Activated naive CD8-positive, alpha-beta T cell (primary cell): ENCODE data around the gene LRRC34.

ENCODE experiments used
- H3K27ac Mint-ChIP-seq: one replicate; pipeline ENCODE4 v1.8.0; 2021; ENCODE audit warnings: mixed read lengths
- H3K27me3 Mint-ChIP-seq: one replicate; pipeline ENCODE4 v1.8.0; 2021; ENCODE audit warnings: mixed read lengths
- H3K36me3 Mint-ChIP-seq: one replicate; pipeline ENCODE4 v1.8.0; 2021; ENCODE audit warnings: mixed read lengths
- H3K4me1 Mint-ChIP-seq: one replicate; pipeline ENCODE4 v1.8.0; 2021; ENCODE audit warnings: low read depth, mixed read lengths
- H3K4me3 Mint-ChIP-seq: one replicate; pipeline ENCODE4 v1.8.0; 2021; ENCODE audit warnings: mild to moderate bottlenecking, mixed read lengths
- H3K9me3 Mint-ChIP-seq: one replicate; pipeline ENCODE4 v1.8.0; 2021; ENCODE audit warnings: low read depth, mixed read lengths

Gene LRRC34

DNA sequence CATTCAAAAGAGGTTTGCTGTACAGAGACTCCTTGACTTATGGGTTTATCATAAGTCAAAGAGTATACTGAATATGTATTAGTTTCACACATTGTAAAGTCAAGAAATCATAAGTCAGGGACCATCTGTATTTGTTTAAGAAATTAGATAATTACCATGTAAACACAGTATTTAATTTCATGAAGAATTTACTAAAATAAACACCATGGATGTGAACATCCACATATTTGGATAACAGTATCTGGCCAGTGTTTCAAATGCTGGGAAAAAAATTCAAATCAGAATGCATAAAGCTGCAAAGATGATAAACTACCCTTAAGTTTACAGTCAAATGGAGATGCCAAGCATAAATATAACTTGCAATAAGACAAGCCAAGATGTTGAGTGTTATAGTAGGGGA, 22.5 kb downstream of the LRRC34 start:
- Mint-ChIP-seq H3K9me3 (no peaks in the 10 kb centered on the region), H3K27ac (no peak overlapping the region), H3K4me3 (no peak overlapping the region), H3K4me1 (peaks cover 5% of the 10 kb centered on the region), H3K27me3 (no peaks in the 10 kb centered on the region), H3K36me3 (peaks cover 11% of the 10 kb centered on the region)

DNA sequence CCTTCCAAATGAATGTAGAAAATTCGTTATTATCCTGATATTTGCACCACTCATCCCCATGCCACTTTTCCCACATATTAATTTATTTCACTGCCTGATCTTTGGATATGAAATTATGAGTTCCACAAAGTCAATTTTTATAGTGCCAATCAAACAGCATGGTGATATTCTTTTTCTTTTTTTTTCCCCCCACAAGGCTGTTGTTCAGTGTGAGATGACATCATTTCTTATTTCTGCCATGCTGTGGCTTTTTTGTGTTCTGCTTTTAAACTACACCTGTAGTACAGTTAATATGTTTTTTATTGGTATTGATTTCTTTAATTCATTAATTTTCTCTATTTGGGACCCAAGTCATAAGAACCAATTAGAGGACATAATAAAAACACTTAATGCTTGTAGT, 24.9 kb downstream of the LRRC34 start:
- H3K9me3 Mint-ChIP-seq: no peaks in the 10 kb centered on the region
- no peaks in the 10 kb centered on the region for H3K27me3 Mint-ChIP-seq
- H3K4me1 Mint-ChIP-seq: peaks cover 5% of the 10 kb centered on the region
- H3K36me3 Mint-ChIP-seq: peaks cover 11% of the 10 kb centered on the region
- no peak overlapping the region for H3K4me3 Mint-ChIP-seq
- H3K27ac Mint-ChIP-seq: no peak overlapping the region

DNA sequence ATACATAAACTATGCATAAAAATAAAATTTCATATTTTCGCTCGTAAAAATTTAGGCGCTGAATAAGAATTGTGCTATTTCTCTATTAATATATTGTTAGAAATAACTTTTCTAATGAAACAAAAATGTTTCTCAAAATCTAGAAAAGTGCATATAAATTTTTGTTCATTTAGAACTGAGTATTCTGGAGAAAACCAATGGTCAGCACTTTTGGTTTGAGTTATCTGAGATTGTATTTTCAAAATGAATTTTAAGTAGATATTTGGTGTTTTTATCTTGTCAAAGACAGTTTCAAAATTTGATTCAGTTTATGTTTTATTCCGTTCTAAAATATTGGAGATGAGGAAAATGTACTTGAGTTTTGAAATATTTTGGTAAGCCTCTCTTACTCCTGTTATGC, 25.6 kb downstream of the LRRC34 start:
- Mint-ChIP-seq H3K9me3 (no peaks in the 10 kb centered on the region), H3K27ac (no peak overlapping the region), H3K4me3 (no peak overlapping the region), H3K4me1 (peaks cover 5% of the 10 kb centered on the region), H3K36me3 (peaks cover 8% of the 10 kb centered on the region), H3K27me3 (no peaks in the 10 kb centered on the region)

DNA sequence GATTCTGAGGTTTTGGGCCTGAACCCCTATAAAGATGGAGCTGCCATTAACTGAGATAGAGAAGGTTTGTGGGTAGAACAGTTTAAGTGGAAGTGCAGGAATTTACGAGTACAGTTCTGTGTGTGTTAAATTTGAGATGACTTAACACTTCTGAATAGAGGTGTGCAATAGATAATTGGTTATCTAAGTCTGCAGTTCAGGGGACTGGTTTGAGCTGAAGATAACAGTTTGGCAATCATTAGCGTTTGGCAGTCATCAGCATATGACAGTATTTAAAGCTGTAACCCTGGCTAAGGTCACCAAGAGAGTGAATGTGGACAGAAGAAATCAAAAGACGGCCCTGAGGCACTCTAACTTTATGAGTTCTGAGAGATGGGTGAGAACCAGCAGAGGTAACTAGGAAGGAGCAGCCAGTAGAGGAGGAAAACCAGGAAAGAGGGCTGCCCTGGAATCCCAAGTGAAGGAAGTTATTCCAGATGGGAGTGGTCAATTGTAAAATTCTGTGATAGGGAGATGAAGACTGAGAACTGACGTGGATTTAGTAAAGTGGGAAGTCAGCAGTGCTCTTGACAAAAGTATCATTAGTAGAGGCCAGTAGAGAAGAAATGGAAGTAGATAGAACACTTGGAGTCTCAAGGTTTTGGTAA, 31.4 kb downstream of the LRRC34 start:
- Mint-ChIP-seq H3K27me3 (no peaks in the 10 kb centered on the region), H3K4me3 (no peak overlapping the region), H3K4me1 (peaks cover 39% of the 10 kb centered on the region), H3K27ac (no peak overlapping the region), H3K9me3 (no peaks in the 10 kb centered on the region), H3K36me3 (peaks cover 24% of the 10 kb centered on the region)

DNA sequence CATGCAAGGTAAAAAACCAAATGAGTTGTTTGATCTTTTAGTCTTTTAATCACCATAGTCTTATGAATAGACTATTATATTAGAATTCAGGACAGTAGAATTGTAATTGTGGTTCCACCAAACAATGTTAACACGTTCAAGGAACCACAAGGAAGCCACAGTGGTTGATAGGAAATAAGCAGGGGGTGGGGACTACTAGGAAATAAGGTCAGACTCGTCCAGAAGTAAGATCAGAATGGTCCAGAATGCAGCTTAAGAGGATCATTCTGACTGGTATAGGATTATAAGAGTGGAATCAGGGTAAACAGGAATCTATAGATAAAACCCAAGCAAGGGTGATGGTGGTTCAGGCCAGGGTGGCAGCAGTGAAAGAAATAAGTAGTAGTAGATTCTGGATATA, 32.0 kb downstream of the LRRC34 start:
- no peak overlapping the region for H3K4me3 Mint-ChIP-seq
- H3K27me3 Mint-ChIP-seq: no peaks in the 10 kb centered on the region
- peaks cover 44% of the 10 kb centered on the region for H3K4me1 Mint-ChIP-seq
- no peak overlapping the region for H3K27ac Mint-ChIP-seq
- peaks cover 20% of the 10 kb centered on the region for H3K36me3 Mint-ChIP-seq
- no peaks in the 10 kb centered on the region for H3K9me3 Mint-ChIP-seq

DNA sequence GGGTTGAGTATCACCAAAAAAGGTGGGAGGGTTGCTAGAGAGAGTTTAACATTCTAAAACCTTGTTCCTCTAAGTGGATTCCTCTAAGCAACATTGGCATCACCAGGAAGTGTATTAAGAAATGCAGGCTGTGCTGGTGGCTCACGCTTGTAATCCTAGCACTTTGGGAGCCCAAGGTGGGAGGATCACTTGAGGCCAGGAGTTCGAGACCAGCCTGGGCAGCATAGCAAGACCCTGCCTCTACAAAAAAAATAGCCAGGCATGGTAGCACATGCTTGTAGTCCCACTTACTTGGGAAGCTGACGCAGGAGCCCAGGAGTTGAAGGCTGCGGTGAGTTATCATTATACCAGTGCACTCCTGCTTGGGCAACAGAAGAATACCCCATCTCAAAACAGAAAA, 34.9 kb downstream of the LRRC34 start:
- Mint-ChIP-seq H3K4me1 (peaks cover 62% of the 10 kb centered on the region), H3K9me3 (no peaks in the 10 kb centered on the region), H3K36me3 (peaks cover 23% of the 10 kb centered on the region), H3K27ac (peak overlapping the region; percentile 12), H3K27me3 (no peaks in the 10 kb centered on the region), H3K4me3 (no peak overlapping the region)

DNA sequence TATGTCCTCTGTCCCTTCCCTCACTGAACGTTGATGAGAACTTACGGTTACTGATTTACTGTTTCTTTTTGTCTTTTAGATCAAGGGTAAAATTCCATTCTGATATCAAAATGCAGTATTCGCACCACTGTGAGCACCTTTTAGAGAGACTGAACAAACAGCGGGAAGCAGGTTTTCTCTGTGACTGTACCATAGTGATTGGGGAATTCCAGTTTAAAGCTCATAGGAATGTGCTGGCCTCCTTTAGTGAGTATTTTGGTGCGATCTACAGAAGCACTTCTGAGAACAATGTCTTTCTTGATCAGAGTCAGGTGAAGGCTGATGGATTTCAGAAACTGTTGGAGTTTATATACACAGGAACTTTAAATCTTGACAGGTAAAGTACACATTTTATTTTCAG, 38.5 kb downstream of the LRRC34 start:
- Mint-ChIP-seq H3K4me1 (peaks cover 50% of the 10 kb centered on the region), H3K36me3 (peaks cover 13% of the 10 kb centered on the region), H3K27ac (peak overlapping the region; percentile 100), H3K27me3 (no peaks in the 10 kb centered on the region), H3K9me3 (no peaks in the 10 kb centered on the region), H3K4me3 (peak overlapping the region; percentile 100)

DNA sequence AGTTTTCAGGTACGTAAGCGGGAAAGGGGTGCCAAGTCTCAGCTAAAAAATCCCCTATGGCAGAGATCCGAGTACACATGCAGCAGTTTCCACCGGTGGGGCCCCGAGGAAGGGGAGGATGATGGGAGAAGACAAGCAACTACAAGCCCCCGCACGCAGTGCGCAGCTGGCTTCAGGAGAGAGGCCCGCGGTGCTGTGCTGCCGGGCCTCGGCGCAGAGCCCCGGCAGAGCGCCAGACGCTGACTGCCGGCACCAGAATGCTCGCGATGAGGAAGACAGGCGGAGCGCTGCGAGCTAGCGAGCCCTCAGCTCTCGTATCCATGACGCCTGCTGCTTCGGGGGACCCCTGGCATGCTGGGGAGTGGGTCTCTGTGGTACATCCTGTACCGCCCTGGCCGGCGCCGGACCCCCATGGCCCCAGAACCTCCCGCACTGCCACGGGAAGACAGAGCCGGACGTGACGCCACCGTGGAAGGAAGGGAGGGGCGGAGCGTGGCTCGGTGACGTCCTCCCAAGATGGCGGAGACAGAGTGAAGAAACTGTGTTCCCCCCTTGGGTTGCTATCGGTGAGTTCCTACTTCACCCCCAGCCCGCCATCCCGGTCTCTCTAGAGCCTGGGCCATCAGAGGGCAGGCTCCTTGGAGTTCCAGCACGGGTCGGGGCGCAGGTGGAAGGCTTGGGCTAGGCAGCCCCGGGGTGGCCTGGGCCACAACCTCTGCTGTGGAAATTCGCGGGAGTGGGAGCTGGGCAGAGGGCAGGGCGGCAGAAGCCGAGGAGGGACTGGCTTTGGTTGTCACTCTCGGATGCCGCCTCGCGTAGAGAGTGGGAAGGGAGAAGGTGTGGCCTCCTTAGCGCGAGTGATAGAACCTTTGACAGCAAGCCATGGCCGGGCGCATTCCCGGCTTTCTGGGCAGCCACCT, 39.5 kb downstream of the LRRC34 start, which contains the start of gene MYNN:
Gene MYNN (plus strand): TSS at position 500 of the 920 bp plus-strand sequence. CDS start 900 bp downstream, outside the sequence.
- peak within 1 kb of the TSS; percentile 100 for H3K27ac Mint-ChIP-seq
- peak within 1 kb of the TSS; percentile 100 for H3K4me3 Mint-ChIP-seq
- peaks cover 41% of the 10 kb centered on the region for H3K4me1 Mint-ChIP-seq
- peaks cover 7% of the 10 kb centered on the region for H3K36me3 Mint-ChIP-seq
- H3K27me3 Mint-ChIP-seq: no peaks in the 10 kb centered on the region
- no peaks in the 10 kb centered on the region for H3K9me3 Mint-ChIP-seq

DNA sequence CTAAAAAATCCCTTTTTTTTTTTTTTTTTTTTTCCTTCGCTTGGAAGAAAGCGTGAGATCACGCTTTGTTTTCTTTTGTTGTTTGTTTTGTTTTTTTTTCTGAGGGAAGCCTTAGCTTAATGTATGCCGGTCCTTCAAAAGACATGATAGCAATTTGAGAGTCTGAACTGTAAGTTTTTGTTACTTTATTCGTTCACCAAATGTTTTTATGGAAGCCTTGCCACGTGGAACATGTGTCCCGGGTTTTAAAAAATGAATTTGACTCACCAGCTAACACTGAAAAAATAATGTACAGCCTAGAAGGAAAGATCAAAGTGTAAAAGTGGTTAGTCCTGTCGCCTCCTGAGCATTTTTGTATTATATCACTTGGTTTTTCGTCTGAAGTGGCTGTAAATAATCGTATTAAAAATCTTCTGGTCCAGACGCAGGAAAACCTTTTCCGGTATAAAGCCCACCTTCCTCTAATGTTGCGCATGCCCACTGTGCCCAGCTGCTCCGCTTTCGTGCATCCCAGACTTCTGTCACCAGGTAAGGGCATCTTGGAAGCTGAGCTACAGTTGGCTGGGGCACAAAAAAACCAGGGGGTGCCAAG, 40.3 kb downstream of the LRRC34 start:
- Mint-ChIP-seq H3K27me3 (no peaks in the 10 kb centered on the region), H3K4me1 (peaks cover 38% of the 10 kb centered on the region), H3K27ac (peak overlapping the region; percentile 100)

DNA sequence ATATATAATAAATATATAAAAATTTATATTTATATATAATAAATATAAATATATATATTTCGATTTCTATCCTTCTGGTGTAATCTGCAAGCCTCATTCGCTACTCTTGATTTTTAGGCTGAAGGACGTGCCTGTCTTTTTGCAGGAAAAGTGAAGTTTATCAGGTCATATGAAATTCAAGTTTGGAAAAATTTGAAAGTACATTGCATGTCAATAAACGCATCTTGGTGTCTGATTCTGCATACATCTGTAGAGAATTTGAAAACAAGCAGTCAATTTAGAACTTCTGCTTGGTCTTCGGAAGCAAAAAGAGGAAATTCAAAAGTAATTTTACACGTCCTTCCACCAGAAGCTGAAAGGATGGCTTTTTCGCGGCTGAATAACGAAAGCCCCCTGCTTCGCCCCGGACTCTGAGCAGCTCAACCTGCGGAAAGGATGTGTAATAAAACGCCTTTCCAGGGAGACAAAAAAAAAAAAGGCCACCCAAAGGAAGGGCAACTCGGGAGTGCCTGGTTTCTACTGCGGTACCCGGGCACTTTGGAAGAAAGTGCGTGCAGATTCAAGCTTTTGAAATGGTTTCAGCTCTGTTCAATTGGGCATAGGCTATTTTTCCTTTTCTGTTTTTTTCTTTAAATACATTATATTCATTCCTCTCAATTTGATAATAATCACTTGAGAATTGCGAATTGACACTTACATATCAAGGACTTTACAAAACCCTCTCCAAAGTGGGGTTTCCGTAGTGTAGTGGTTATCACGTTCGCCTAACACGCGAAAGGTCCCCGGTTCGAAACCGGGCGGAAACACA, 41.0 kb downstream of the LRRC34 start:
- no peaks in the 10 kb centered on the region for H3K9me3 Mint-ChIP-seq
- peaks cover 32% of the 10 kb centered on the region for H3K4me1 Mint-ChIP-seq
- H3K36me3 Mint-ChIP-seq: peaks cover 3% of the 10 kb centered on the region
- H3K27ac Mint-ChIP-seq: peak overlapping the region; percentile 100
- H3K27me3 Mint-ChIP-seq: no peaks in the 10 kb centered on the region
- peak overlapping the region; percentile 100 for H3K4me3 Mint-ChIP-seq

More for the DNA sequence above, 40.3 kb downstream of the LRRC34 start:
- peak overlapping the region; percentile 100 for H3K4me3 Mint-ChIP-seq
- peaks cover 6% of the 10 kb centered on the region for H3K36me3 Mint-ChIP-seq
- no peaks in the 10 kb centered on the region for H3K9me3 Mint-ChIP-seq

DNA sequence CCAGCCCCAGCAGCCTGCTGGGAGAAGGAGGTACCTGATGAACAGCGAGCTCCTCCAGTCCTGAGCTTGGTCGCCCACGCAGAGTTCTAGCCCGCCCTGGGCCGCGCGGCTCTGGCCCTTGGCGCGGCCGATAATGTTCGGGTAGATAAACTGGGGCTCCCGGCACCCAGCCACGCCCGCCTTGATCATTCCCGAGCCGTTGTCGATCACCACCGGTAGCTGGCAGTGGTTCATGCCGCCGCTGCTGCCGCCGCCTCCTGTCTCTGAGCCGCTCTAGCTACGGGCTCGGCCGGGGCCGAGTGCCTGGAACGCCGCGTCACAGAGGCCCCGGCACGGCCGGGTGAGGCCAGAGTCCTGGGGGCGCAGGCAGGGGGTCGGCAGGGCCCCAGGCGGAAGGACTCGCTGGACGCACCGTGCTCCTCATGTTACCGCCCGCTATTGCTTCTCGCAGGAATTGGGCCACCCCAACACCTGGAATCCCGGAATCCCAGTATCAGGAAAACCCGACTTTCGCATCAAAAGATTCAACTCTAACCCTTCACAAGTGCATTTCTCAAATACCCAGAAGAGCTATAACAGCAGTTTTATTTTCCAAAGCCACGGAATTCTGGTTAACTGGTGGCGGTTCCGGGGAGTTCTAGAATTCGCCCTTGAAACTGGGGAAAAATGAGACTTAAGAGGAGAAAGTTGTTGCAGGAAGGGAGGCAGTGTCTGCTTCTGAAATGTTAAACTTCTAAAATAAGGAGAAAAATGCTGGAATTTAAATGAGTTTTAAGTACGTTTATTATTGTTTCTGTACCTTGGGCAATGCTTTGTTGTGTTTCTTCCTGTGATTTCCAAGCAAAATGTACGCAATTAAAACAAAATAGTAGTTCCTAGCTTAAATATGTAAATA, 43.2 kb downstream of the LRRC34 start, which contains the start of gene ACTRT3:
Gene ACTRT3 (minus strand): TSS at position 275 of the 895 bp plus-strand sequence. CDS start 41 bp downstream, at position 234.
- Mint-ChIP-seq H3K9me3 (no peaks in the 10 kb centered on the region), H3K36me3 (peaks cover 3% of the 10 kb centered on the region), H3K4me1 (peaks cover 24% of the 10 kb centered on the region)

DNA sequence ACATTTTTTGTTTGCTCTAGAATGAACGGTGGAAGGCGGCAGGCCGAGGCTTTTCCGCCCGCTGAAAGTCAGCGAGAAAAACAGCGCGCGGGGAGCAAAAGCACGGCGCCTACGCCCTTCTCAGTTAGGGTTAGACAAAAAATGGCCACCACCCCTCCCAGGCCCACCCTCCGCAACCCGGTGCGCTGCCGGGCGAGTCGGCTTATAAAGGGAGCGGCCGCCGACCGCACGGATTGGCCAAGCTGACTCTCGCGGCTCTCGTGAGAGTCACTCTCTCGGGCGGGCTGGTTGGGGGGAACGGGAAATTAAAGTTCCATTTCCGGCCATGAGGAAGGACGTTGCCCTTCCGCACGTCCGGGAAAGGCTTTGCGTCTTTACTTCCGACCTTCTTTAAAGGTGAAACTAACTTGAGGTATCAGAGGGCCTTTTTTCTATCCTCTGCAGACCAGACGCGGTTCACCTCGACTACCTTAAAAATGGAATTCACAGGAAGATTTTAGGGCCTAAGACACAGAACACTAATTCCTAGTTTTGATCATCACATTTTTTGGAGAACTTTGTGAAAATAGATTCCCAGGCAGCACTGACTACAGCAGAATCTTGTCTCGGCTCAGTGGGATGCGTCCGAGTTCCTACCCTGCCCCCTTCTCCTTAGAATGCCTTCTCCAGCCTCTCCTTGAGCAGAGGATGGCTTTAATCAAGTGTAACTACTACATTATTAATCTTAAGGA, 47.7 kb downstream of the LRRC34 start, which contains the start of gene TERC:
Gene TERC (minus strand): TSS at position 179 of the 731 bp plus-strand sequence.
- peaks cover 27% of the 10 kb centered on the region for H3K4me1 Mint-ChIP-seq
- no peaks in the 10 kb centered on the region for H3K9me3 Mint-ChIP-seq
- H3K27me3 Mint-ChIP-seq: no peaks in the 10 kb centered on the region
- H3K4me3 Mint-ChIP-seq: peak within 1 kb of the TSS; percentile 97
- H3K36me3 Mint-ChIP-seq: no peaks in the 10 kb centered on the region
- peak within 1 kb of the TSS; percentile 97 for H3K27ac Mint-ChIP-seq

More for the DNA sequence above, 43.2 kb downstream of the LRRC34 start, which contains the start of gene ACTRT3:
- H3K4me3 Mint-ChIP-seq: peak within 1 kb of the TSS; percentile 91
- no peaks in the 10 kb centered on the region for H3K27me3 Mint-ChIP-seq
- H3K27ac Mint-ChIP-seq: peak within 1 kb of the TSS; percentile 86

DNA sequence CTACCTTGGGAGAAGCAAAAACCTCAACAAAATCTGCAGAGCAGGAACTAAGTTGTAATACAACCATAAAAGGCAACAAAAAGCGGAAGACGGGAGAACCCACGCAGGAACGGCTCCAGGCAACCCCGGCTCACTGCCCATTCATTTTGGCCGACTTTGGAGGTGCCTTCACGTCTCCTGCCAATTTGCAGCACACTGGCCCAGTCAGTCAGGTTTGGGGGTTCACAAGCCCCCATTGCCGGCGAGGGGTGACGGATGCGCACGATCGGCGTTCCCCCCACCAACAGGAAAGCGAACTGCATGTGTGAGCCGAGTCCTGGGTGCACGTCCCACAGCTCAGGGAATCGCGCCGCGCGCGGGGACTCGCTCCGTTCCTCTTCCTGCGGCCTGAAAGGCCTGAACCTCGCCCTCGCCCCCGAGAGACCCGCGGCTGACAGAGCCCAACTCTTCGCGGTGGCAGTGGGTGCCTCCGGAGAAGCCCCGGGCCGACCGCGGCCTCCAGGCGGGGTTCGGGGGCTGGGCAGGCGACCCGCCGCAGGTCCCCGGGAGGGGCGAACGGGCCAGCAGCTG, 48.3 kb downstream of the LRRC34 start:
- Mint-ChIP-seq H3K27ac (peak overlapping the region; percentile 97), H3K9me3 (no peaks in the 10 kb centered on the region), H3K27me3 (no peaks in the 10 kb centered on the region)

More for the DNA sequence above, 48.3 kb downstream of the LRRC34 start:
- peak overlapping the region; percentile 97 for H3K4me3 Mint-ChIP-seq
- peaks cover 29% of the 10 kb centered on the region for H3K4me1 Mint-ChIP-seq
- H3K36me3 Mint-ChIP-seq: no peaks in the 10 kb centered on the region
